Measurements from ENCODE around the gene CDH15.

CDH15 gene

DNA sequence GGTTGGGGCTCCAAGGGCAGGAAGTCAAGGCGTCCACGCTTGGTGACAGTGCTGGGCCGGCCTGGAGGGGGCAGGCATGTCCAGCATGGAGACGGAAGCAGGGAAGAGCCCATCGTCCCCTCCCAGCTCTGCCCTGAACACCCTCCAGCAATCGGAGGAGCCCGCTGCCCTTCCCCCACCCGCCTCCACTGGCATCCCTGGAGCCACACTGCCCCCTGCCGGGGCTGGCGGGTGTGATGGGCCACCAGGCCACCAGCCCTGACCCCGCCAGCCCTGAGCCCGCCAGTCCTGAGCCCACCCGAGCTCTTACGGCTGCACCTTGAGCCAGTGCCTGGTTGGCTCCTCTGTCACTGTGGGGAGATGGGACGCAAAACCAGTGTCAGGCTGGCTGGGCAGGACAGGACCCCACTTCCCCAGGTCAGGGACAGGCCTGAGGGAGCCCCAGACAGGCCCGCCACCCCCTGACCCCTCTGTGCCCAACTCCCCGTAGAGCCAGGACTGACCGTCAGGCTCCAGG lies 4.1 kb upstream of the CDH15 start:
- H3K4me3 ChIP-seq (ENCODE audit: low read depth, low read length), result no peak overlapping the region
- DNase-seq (ENCODE audit: low read depth), result no peak
- TF ChIP-seq, protein P1, sequence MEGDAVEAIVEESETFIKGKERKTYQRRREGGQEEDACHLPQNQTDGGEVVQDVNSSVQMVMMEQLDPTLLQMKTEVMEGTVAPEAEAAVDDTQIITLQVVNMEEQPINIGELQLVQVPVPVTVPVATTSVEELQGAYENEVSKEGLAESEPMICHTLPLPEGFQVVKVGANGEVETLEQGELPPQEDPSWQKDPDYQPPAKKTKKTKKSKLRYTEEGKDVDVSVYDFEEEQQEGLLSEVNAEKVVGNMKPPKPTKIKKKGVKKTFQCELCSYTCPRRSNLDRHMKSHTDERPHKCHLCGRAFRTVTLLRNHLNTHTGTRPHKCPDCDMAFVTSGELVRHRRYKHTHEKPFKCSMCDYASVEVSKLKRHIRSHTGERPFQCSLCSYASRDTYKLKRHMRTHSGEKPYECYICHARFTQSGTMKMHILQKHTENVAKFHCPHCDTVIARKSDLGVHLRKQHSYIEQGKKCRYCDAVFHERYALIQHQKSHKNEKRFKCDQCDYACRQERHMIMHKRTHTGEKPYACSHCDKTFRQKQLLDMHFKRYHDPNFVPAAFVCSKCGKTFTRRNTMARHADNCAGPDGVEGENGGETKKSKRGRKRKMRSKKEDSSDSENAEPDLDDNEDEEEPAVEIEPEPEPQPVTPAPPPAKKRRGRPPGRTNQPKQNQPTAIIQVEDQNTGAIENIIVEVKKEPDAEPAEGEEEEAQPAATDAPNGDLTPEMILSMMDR (IDR thresholded peaks at IDR 0.05; ENCODE audit: control insufficient read depth, extremely low read depth, insufficient read depth), result peak; percentile 94

DNA sequence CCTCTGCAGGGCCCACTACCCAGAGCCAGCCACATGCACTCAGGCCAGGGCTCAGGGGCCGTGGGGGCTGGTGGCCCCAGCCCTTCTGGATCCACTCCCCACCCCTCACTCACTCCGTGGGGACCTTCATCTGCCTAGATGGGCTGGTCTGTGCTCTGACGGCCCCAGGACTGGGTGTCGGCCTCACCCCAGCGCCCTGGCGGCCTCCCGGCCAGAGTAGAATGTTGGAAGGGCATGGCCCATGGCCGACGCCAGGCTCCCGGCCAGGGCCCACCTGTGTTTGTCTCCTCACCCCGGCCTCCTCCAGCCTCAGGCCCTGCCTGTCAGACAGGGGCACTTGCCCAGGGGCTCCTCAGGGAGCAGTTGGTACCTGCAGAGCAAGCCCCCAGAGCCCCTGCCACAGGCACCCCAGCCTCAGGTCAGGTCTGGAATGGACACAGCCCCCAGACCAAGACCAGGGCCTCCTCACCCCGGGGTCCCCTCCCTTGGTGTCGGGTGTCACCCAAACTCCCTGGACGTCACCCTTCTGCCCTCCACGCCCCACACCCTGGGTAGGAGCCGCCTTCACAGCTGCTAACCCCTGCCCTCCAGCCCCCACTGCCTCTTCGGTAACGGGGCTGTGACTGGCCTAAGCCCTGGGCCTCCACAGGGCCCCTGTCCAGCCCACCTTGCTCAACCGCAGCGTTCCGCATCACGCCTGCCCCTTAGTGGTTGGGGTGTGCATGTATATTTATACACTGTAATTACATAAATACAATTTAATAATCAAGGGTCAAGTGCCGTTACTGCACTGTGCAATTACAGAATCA lies 3.0 kb upstream of the CDH15 start:
- H3K4me3 ChIP-seq (ENCODE audit: low read depth, low read length), result no peak overlapping the region
- no peak for DNase-seq (ENCODE audit: low read depth)
- TF ChIP-seq, protein P1 (IDR thresholded peaks at IDR 0.05; ENCODE audit: control insufficient read depth, extremely low read depth, insufficient read depth), result no peak

DNA sequence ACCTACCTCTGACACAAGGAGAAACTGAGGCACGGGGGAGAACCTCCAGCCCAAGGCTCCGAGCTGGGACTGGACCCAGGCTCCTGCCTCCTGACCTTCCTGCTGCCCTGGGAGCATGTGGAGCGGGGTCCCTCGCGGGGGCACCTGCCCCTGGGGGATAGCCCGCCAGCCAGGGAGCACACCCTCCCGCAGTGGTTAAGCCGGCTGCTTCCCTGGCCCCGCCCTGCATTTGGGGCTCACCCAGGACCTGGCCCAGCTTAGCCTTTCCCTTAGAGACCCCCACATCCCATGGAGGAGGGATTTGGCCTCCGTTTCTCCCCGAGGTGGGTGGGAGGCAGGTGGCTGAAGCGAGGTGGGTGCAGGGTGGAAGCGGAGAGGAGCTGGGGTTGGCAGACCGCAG lies 1.8 kb upstream of the CDH15 start:
- H3K4me3 ChIP-seq (ENCODE audit: low read depth, low read length), result no peak overlapping the region
- DNase-seq (ENCODE audit: low read depth), result no peak
- TF ChIP-seq, protein P1 (IDR thresholded peaks at IDR 0.05; ENCODE audit: control insufficient read depth, extremely low read depth, insufficient read depth), result no peak

DNA sequence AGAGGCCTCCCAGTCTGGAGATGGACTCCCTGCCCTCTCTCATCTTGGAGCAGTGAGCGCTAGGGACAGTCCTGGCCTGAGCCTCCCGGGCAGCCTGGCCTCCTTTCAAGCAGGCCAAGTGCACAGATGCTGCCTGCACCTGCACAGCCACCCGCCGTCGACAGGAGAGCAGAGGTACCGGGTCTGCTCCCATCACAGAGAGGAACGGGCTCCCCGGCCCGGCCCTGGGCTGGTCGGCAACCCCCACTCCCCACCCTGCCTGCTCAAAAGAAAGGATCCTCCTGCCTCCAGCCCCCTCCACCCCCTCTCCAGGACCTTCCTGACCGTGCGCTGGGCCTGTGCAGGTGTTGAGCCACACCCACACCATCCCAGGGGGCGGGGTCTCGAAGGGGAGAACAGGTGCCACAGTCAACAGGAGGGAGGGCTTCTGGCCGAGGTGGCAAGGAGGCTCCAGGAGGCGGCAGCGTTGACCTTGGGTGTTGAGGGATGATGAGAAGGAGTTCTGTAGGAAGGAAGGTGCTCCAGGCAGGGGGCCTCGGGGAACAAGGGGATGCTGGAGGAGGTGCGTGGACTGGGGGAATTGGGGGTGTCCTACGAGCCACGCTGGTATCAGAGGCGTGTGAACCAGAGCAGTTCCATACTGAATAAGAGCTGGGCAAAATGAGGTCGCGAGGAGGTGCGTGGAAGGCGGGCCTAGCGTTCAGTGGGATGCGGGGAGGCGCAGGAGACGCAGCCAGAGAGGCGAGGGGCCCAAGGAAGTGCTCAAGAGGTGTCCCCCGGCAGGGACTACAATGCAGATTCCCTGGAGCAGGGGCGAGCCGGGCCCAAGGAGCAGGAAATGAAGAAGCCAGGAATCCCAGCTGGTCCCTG lies 967 bp upstream of the CDH15 start:
- TF ChIP-seq, protein P1 (IDR thresholded peaks at IDR 0.05; ENCODE audit: control insufficient read depth, extremely low read depth, insufficient read depth), result no peak
- H3K4me3 ChIP-seq (ENCODE audit: low read depth, low read length), result no peak overlapping the region
- no peak for DNase-seq (ENCODE audit: low read depth)

DNA sequence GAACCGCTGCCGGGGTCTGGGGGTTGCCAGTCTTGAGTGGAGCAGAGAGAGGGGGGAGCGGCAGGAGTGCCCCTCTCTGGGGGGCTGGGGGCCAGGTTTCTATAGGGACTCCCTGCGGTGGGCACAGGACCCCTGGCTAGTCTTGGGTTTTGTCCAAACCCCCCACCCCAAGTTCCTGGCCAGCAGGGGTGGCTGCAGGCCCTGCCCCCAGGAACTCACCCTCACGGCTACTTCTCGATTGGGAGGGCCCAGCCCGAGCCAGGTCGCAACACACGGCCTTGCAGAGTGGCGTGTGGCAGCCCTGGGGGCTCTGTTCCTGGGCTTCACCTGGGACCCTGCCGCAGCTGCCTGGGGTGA lies 601 bp downstream of the CDH15 start:
- TF ChIP-seq, protein P1 (IDR thresholded peaks at IDR 0.05; ENCODE audit: control insufficient read depth, extremely low read depth, insufficient read depth), result no peak
- H3K4me3 ChIP-seq (ENCODE audit: low read depth, low read length), result peak overlapping the region; percentile 47
- no peak for DNase-seq (ENCODE audit: low read depth)

DNA sequence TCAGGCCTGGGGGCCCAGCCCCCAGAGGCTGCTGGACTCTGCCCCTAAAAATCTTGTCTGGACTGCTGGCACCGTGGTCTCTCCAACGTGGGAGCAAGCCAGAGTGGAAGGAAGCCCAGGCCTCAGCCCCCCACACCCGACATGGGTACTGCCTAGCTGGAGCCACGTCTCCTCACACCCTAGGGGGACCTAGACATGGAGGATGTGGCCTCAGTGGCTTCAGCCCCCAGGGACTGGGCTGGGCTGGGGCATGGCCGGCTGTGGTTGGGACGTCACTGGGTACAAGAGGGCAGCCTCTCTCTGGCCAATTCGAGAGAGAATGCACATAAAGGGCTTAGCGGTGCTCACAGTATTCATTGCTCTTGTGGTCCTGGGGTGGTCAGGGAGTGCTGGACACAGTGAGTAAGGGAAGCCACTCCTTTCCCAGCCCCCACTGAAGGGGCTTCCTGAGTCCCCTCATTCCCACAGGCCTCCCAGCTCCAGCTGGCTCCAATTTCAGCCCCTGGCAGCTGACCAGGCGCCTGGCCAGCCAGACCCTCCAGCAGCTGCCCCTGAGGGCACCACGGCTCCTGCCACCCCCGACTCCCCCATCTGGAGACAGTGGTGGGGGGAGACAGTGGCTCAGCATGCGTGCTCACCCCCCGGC lies 1.1 kb downstream of the CDH15 start:
- TF ChIP-seq, protein P1 (IDR thresholded peaks at IDR 0.05; ENCODE audit: control insufficient read depth, extremely low read depth, insufficient read depth), result no peak
- DNase-seq (ENCODE audit: low read depth), result no peak
- no peak overlapping the region for H3K4me3 ChIP-seq (ENCODE audit: low read depth, low read length)

All from LNCaP clone FGC (cell line).